ENCODE measurements around the gene UBA52. TPM values are rescaled to one million over a fixed set of nuclear protein-coding genes. Genes with fewer than 3 reads are reported as not detected.

UBA52 gene
- total RNA-seq, 1 experiment from 2014 or later = 1,361 TPM

DNA sequence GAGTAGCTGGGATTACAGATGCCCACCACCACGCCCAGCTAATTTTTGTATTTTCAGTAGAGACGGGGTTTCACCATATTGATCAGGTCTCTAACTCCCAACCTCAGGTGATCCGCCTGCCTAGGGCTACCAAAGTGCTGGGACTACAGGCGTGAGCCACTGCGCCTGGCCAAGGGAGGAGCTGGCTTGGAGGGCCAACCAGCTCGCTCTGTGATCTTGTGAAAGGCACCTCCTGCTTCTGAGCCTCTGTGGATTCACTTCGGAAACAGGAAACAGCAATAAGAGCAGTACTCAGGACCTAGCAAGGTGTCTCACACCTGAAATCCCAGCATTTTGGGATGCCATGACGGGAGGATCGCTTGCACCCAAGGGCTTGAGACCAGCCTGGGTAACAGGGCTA, 47.8 kb upstream of the UBA52 start (continued):
- TF ChIP-seq, protein P1, sequence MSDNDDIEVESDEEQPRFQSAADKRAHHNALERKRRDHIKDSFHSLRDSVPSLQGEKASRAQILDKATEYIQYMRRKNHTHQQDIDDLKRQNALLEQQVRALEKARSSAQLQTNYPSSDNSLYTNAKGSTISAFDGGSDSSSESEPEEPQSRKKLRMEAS (CRISPR knock-in tag; IDR thresholded peaks at IDR 0.05) = no peak

DNA sequence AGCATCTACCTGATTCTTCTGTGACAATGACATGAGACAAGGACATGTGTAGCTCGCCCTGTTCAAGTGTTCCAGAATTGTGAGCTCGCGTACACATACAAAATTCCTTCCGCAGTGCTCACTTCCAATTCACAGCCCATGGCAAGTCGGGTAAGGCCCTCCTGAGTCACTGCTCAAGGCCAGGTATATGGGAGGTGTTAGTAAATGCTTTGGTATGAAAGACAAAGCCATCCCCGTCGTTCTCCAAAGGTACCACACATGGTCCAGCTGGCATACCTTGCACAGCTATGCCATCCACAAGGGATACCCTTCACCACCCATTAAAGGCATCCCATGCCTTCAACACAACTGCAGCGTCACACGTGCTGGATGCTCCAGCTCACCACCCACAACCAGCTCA, 45.3 kb upstream of the UBA52 start:
- ChIA-PET CTCF (interaction anchor here (0.6 to 1.6 kb wide), 5 partner anchors 31 to 320 kb away, joined by 3 to 5 read pairs (median 4); no protein-coding TSS in a partner anchor), POLR2A (interaction anchor here (0.7 kb wide), 1 partner anchor 24 kb away, joined by 3 read pairs; no protein-coding TSS in a partner anchor)
- no peak overlapping the region for H3K4me3 Mint-ChIP-seq
- peaks cover 5% of the 10 kb centered on the region; the same call in 1 of the 2 replicates for H3K4me1 Mint-ChIP-seq
- peaks cover 2% of the 10 kb centered on the region for H3K36me3 Mint-ChIP-seq
- H3K27me3 Mint-ChIP-seq (ENCODE audit: low read depth) = no peaks in the 10 kb centered on the region
- no peak for TF ChIP-seq GRHL2 (CRISPR knock-in tag; IDR thresholded peaks at IDR 0.05; ENCODE audit: insufficient replicate concordance, severe bottlenecking)
- TF ChIP-seq TEAD1 (CRISPR knock-in tag; IDR thresholded peaks at IDR 0.05) = no peak
- TF ChIP-seq, protein P2, sequence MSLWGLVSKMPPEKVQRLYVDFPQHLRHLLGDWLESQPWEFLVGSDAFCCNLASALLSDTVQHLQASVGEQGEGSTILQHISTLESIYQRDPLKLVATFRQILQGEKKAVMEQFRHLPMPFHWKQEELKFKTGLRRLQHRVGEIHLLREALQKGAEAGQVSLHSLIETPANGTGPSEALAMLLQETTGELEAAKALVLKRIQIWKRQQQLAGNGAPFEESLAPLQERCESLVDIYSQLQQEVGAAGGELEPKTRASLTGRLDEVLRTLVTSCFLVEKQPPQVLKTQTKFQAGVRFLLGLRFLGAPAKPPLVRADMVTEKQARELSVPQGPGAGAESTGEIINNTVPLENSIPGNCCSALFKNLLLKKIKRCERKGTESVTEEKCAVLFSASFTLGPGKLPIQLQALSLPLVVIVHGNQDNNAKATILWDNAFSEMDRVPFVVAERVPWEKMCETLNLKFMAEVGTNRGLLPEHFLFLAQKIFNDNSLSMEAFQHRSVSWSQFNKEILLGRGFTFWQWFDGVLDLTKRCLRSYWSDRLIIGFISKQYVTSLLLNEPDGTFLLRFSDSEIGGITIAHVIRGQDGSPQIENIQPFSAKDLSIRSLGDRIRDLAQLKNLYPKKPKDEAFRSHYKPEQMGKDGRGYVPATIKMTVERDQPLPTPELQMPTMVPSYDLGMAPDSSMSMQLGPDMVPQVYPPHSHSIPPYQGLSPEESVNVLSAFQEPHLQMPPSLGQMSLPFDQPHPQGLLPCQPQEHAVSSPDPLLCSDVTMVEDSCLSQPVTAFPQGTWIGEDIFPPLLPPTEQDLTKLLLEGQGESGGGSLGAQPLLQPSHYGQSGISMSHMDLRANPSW (CRISPR knock-in tag; conservative IDR thresholded peaks at IDR 0.05; ENCODE audit: low read depth) = no peak
- TF ChIP-seq OVOL2 (CRISPR knock-in tag; IDR thresholded peaks at IDR 0.05; ENCODE audit: borderline replicate concordance) = no peak
- TF ChIP-seq, protein P3, sequence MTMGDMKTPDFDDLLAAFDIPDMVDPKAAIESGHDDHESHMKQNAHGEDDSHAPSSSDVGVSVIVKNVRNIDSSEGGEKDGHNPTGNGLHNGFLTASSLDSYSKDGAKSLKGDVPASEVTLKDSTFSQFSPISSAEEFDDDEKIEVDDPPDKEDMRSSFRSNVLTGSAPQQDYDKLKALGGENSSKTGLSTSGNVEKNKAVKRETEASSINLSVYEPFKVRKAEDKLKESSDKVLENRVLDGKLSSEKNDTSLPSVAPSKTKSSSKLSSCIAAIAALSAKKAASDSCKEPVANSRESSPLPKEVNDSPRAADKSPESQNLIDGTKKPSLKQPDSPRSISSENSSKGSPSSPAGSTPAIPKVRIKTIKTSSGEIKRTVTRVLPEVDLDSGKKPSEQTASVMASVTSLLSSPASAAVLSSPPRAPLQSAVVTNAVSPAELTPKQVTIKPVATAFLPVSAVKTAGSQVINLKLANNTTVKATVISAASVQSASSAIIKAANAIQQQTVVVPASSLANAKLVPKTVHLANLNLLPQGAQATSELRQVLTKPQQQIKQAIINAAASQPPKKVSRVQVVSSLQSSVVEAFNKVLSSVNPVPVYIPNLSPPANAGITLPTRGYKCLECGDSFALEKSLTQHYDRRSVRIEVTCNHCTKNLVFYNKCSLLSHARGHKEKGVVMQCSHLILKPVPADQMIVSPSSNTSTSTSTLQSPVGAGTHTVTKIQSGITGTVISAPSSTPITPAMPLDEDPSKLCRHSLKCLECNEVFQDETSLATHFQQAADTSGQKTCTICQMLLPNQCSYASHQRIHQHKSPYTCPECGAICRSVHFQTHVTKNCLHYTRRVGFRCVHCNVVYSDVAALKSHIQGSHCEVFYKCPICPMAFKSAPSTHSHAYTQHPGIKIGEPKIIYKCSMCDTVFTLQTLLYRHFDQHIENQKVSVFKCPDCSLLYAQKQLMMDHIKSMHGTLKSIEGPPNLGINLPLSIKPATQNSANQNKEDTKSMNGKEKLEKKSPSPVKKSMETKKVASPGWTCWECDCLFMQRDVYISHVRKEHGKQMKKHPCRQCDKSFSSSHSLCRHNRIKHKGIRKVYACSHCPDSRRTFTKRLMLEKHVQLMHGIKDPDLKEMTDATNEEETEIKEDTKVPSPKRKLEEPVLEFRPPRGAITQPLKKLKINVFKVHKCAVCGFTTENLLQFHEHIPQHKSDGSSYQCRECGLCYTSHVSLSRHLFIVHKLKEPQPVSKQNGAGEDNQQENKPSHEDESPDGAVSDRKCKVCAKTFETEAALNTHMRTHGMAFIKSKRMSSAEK (CRISPR knock-in tag; IDR thresholded peaks at IDR 0.05; ENCODE audit: borderline replicate concordance) = no peak
- TF ChIP-seq KAT7 (CRISPR knock-in tag; IDR thresholded peaks at IDR 0.05; ENCODE audit: borderline replicate concordance) = no peak
- TF ChIP-seq RELA (CRISPR knock-in tag; IDR thresholded peaks at IDR 0.05; ENCODE audit: borderline replicate concordance) = no peak
- no peak for TF ChIP-seq NFYB (CRISPR knock-in tag; conservative IDR thresholded peaks at IDR 0.05; ENCODE audit: low read depth)
- TF ChIP-seq, protein P4, sequence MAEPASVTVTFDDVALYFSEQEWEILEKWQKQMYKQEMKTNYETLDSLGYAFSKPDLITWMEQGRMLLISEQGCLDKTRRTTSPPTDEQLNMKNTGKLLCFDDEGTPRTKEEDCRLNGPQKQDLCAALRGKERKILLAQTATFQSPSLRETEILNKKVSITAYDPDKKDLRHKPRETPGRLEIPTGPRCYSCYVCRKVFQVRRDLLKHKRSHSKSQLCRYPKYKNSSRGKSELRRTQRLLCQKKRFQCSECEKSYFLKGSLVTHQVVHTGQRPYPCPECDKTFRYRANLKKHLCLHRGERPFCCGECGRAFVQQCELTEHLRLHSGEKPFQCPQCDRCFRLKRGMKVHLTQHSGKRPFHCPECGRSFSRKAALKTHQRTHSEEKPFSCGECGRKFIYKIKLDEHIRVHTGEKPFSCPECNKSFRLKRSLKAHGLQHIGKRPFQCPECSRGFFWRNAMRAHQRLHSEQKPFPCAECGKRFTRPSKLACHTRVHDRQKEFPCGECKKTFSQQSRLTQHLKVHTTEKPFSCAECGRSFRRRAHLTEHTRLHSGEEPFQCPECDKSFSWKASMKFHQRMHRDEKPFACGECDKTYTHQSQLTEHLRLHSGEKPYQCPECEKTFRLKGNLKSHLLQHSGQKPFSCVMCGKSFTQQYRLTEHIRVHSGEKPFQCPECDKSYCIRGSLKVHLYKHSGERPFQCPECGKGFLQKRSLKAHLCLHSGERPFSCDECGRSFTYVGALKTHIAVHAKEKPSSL (CRISPR knock-in tag; conservative IDR thresholded peaks at IDR 0.05) = no peak
- TF ChIP-seq NR1H2 (CRISPR knock-in tag; IDR thresholded peaks at IDR 0.05) = no peak
- no peak for TF ChIP-seq JAZF1 (CRISPR knock-in tag; IDR thresholded peaks at IDR 0.05)
- TF ChIP-seq TEAD4 (CRISPR knock-in tag; IDR thresholded peaks at IDR 0.05) = no peak
- no peak for TF ChIP-seq EMX1 (CRISPR knock-in tag; IDR thresholded peaks at IDR 0.05)
- TF ChIP-seq, protein P5, sequence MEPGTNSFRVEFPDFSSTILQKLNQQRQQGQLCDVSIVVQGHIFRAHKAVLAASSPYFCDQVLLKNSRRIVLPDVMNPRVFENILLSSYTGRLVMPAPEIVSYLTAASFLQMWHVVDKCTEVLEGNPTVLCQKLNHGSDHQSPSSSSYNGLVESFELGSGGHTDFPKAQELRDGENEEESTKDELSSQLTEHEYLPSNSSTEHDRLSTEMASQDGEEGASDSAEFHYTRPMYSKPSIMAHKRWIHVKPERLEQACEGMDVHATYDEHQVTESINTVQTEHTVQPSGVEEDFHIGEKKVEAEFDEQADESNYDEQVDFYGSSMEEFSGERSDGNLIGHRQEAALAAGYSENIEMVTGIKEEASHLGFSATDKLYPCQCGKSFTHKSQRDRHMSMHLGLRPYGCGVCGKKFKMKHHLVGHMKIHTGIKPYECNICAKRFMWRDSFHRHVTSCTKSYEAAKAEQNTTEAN (CRISPR knock-in tag; IDR thresholded peaks at IDR 0.05) = no peak
- TF ChIP-seq, protein P6, sequence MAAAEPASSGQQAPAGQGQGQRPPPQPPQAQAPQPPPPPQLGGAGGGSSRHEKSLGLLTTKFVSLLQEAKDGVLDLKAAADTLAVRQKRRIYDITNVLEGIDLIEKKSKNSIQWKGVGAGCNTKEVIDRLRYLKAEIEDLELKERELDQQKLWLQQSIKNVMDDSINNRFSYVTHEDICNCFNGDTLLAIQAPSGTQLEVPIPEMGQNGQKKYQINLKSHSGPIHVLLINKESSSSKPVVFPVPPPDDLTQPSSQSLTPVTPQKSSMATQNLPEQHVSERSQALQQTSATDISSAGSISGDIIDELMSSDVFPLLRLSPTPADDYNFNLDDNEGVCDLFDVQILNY (CRISPR knock-in tag; IDR thresholded peaks at IDR 0.05) = no peak
- TF ChIP-seq, protein P7, sequence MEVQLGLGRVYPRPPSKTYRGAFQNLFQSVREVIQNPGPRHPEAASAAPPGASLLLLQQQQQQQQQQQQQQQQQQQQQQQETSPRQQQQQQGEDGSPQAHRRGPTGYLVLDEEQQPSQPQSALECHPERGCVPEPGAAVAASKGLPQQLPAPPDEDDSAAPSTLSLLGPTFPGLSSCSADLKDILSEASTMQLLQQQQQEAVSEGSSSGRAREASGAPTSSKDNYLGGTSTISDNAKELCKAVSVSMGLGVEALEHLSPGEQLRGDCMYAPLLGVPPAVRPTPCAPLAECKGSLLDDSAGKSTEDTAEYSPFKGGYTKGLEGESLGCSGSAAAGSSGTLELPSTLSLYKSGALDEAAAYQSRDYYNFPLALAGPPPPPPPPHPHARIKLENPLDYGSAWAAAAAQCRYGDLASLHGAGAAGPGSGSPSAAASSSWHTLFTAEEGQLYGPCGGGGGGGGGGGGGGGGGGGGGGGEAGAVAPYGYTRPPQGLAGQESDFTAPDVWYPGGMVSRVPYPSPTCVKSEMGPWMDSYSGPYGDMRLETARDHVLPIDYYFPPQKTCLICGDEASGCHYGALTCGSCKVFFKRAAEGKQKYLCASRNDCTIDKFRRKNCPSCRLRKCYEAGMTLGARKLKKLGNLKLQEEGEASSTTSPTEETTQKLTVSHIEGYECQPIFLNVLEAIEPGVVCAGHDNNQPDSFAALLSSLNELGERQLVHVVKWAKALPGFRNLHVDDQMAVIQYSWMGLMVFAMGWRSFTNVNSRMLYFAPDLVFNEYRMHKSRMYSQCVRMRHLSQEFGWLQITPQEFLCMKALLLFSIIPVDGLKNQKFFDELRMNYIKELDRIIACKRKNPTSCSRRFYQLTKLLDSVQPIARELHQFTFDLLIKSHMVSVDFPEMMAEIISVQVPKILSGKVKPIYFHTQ (CRISPR knock-in tag; IDR thresholded peaks at IDR 0.05) = no peak
- no peak for DNase-seq (ENCODE audit: low spot score)
- no peak for ATAC-seq
- peak overlapping the region; percentile 8; the same call in 1 of the 2 replicates for H3K27ac Mint-ChIP-seq
- H3K9me3 Mint-ChIP-seq = no peaks in the 10 kb centered on the region

Measured in WTC11 (cell line).